ENCODE measurements around the gene FNDC7.
A peak's percentile ranks its signal among the peaks of the same experiment; 100 is the strongest.
"Not testable (repeated sequence)": the region's sequence is repeated elsewhere in the genome, so short reads cannot be mapped to it uniquely, and the experiment has no call there.

The FNDC7 gene

GRCh38 chr1:108699375-108700332 is 13.1 kb upstream of the FNDC7 start:
- no peak for DNase-seq

GRCh38 chr1:108701176-108701849 is 11.4 kb upstream of the FNDC7 start:
- no peak for DNase-seq

GRCh38 chr1:108702109-108702508 is 10.6 kb upstream of the FNDC7 start:
- DNase-seq, result not testable (repeated sequence)

- peak; percentile 11 to 20 for DNase-seq
Observed at GRCh38 chr1:108703939-108704338, 8.8 kb upstream of the FNDC7 start.

GRCh38 chr1:108704496-108704895 is 8.2 kb upstream of the FNDC7 start:
- no peak for DNase-seq

- no peak for DNase-seq
Observed at GRCh38 chr1:108706643-108707042, 6.1 kb upstream of the FNDC7 start.

GRCh38 chr1:108708691-108709660 is 3.7 kb upstream of the FNDC7 start:
- DNase-seq, result peak; percentile 59 to 72

GRCh38 chr1:108715932-108716331 is 3.2 kb downstream of the FNDC7 start:
- DNase-seq, result no peak

- DNase-seq, result no peak
Observed at GRCh38 chr1:108716437-108717230, 3.9 kb downstream of the FNDC7 start.

- DNase-seq, result no peak
Observed at GRCh38 chr1:108717774-108718316, 5.1 kb downstream of the FNDC7 start.

- DNase-seq, result no peak
Observed at GRCh38 chr1:108718927-108719655, 6.4 kb downstream of the FNDC7 start.

GRCh38 chr1:108719656-108720435 is 7.1 kb downstream of the FNDC7 start:
- DNase-seq, result no peak

GRCh38 chr1:108722292-108722691 is 9.6 kb downstream of the FNDC7 start:
- DNase-seq, result no peak

- no peak for DNase-seq
Observed at GRCh38 chr1:108725906-108726305, 13.2 kb downstream of the FNDC7 start.

- DNase-seq, result no peak
Observed at GRCh38 chr1:108728327-108728923, 15.7 kb downstream of the FNDC7 start.

- DNase-seq, result no peak
Observed at GRCh38 chr1:108729481-108729880, 16.8 kb downstream of the FNDC7 start.

- no peak for DNase-seq
Observed at GRCh38 chr1:108732398-108732797, 19.7 kb downstream of the FNDC7 start.

- DNase-seq, result no peak
Observed at GRCh38 chr1:108734171-108734865, 21.6 kb downstream of the FNDC7 start.

GRCh38 chr1:108742253-108742652 is 29.5 kb downstream of the FNDC7 start:
- no peak for DNase-seq
